C4-2B (cell line): ENCODE measurements around the gene DDTL.

Experiments
- CTCF ChIP-seq: fragments of 450-650 bp; conservative IDR thresholded peaks from 2 replicates; pipeline ENCODE4 v1.5.1; 2017; ENCODE audit warnings: mild to moderate bottlenecking
- ZFX ChIP-seq: fragments of 450-650 bp; IDR thresholded peaks from 2 replicates; pipeline ENCODE4 v1.6.1; 2017

- TF ChIP-seq CTCF: no peak
- TF ChIP-seq ZFX: no peak
Observed at GRCh38 chr22:24009227-24010017, 42.7 kb downstream of the DDTL start.
